Measurements from ENCODE around the gene MAMSTR.

The MAMSTR gene

GRCh38 chr19:48671446-48671995 is 48.0 kb downstream of the MAMSTR start:
- ChIA-PET CTCF (interaction anchor here (0.6 kb wide), 1 partner anchor 112 kb away, joined by 3 read pairs; no protein-coding TSS in a partner anchor), POLR2A (no interaction called here)
- TF ChIP-seq FOXM1 (IDR thresholded peaks at IDR 0.05; ENCODE audit: borderline replicate concordance) = no peak
- no peak for TF ChIP-seq HDGF (IDR thresholded peaks at IDR 0.05; ENCODE audit: borderline replicate concordance)
- no peak for TF ChIP-seq ZNF384 (IDR thresholded peaks at IDR 0.05)
- TF ChIP-seq, protein P1, sequence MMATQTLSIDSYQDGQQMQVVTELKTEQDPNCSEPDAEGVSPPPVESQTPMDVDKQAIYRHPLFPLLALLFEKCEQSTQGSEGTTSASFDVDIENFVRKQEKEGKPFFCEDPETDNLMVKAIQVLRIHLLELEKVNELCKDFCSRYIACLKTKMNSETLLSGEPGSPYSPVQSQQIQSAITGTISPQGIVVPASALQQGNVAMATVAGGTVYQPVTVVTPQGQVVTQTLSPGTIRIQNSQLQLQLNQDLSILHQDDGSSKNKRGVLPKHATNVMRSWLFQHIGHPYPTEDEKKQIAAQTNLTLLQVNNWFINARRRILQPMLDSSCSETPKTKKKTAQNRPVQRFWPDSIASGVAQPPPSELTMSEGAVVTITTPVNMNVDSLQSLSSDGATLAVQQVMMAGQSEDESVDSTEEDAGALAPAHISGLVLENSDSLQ (IDR thresholded peaks at IDR 0.05) = no peak
- no peak for DNase-seq (ENCODE audit: extremely low spot score)

GRCh38 chr19:48670699-48671445 is 48.7 kb downstream of the MAMSTR start:
- POLR2A ChIA-PET = no interaction called here
- CTCF ChIA-PET = interaction anchor here (0.6 kb wide), 1 partner anchor 113 kb away, joined by 3 read pairs; no protein-coding TSS in a partner anchor
- no peak for TF ChIP-seq ELF4 (IDR thresholded peaks at IDR 0.05)
- TF ChIP-seq CTBP1 (IDR thresholded peaks at IDR 0.05; ENCODE audit: borderline replicate concordance) = no peak
- no peak for TF ChIP-seq L3MBTL2 (conservative IDR thresholded peaks at IDR 0.05)
- no peak for TF ChIP-seq NFRKB (IDR thresholded peaks at IDR 0.05)
- no peak for TF ChIP-seq FOXM1 (IDR thresholded peaks at IDR 0.05; ENCODE audit: borderline replicate concordance)
- TF ChIP-seq TARDBP (IDR thresholded peaks at IDR 0.05) = no peak
- TF ChIP-seq FOXK2 (IDR thresholded peaks at IDR 0.05) = no peak
- TF ChIP-seq HDGF (IDR thresholded peaks at IDR 0.05; ENCODE audit: borderline replicate concordance) = no peak
- TF ChIP-seq SUZ12 (IDR thresholded peaks at IDR 0.05) = no peak
- TF ChIP-seq LEF1 (IDR thresholded peaks at IDR 0.05; ENCODE audit: borderline replicate concordance) = no peak
- TF ChIP-seq SP1 (IDR thresholded peaks at IDR 0.05) = no peak
- TF ChIP-seq, protein P1 (IDR thresholded peaks at IDR 0.05) = no peak
- no peak for TF ChIP-seq FOXA1 (IDR thresholded peaks at IDR 0.05)
- TF ChIP-seq BHLHE40 (IDR thresholded peaks at IDR 0.05; ENCODE audit: borderline replicate concordance) = no peak
- TF ChIP-seq ARNT (IDR thresholded peaks at IDR 0.05) = no peak
- DNase-seq (ENCODE audit: extremely low spot score) = no peak

DNA sequence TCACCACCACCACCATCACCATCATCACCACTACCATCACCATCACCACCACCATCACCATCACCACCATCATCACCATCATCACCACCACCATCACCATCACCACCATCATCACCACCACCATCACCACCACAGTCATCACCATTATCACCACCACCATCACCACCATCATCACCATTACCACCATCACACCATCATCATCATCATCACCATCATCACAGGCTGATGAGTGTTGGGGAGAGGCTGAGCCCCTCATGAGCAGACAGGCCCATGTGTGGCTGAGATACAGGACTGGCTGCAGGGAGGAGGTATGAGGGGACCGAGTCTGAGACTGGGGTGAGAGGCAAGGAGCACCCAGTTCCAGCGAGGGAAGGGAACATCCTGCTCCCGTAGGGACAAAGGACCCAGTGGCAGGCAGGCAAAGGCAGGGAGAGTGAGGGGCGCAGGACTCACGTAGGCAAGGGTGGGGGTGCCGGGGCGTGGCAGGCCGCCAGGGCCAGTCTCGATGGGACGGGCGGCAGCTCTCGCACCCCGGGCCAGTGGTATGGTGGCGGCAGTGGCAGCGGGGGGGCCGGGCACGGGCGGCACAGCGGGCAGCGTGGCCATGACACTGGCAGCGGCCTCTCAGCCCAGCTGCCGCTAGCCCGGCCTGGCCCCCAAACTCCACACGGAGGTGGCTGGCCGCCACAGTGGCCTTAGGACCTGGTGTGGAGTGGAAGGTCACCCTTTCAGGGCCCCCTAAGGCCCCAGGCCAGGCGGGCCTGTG is 49.4 kb downstream of the MAMSTR start:
- ChIA-PET CTCF (no interaction called here), POLR2A (no interaction called here)
- DNase-seq (ENCODE audit: extremely low spot score) = no peak
- TF ChIP-seq SP1 (IDR thresholded peaks at IDR 0.05) = no peak

GRCh38 chr19:48668761-48669160 is 50.8 kb downstream of the MAMSTR start:
- no peak for DNase-seq (ENCODE audit: extremely low spot score)
- POLR2A ChIA-PET = no interaction called here
- CTCF ChIA-PET = no interaction called here
- TF ChIP-seq NFRKB (IDR thresholded peaks at IDR 0.05) = no peak
- TF ChIP-seq FOXK2 (IDR thresholded peaks at IDR 0.05) = no peak
- no peak for TF ChIP-seq FOXM1 (IDR thresholded peaks at IDR 0.05; ENCODE audit: borderline replicate concordance)
- TF ChIP-seq TARDBP (IDR thresholded peaks at IDR 0.05) = no peak
- TF ChIP-seq ELF4 (IDR thresholded peaks at IDR 0.05) = no peak
- TF ChIP-seq LEF1 (IDR thresholded peaks at IDR 0.05; ENCODE audit: borderline replicate concordance) = no peak
- TF ChIP-seq ARNT (IDR thresholded peaks at IDR 0.05) = no peak
- TF ChIP-seq SUZ12 (IDR thresholded peaks at IDR 0.05) = no peak
- TF ChIP-seq L3MBTL2 (conservative IDR thresholded peaks at IDR 0.05) = no peak
- TF ChIP-seq FOXA1 (IDR thresholded peaks at IDR 0.05) = no peak
- TF ChIP-seq ZNF384 (IDR thresholded peaks at IDR 0.05) = no peak
- no peak for TF ChIP-seq CTBP1 (IDR thresholded peaks at IDR 0.05; ENCODE audit: borderline replicate concordance)

- POLR2A ChIA-PET = no interaction called here
- CTCF ChIA-PET = no interaction called here
- DNase-seq (ENCODE audit: extremely low spot score) = no peak
- TF ChIP-seq CTBP1 (IDR thresholded peaks at IDR 0.05; ENCODE audit: borderline replicate concordance) (no peak), FOXK2 (IDR thresholded peaks at IDR 0.05) (no peak), TARDBP (IDR thresholded peaks at IDR 0.05) (no peak), FOXA1 (IDR thresholded peaks at IDR 0.05) (no peak), ELF4 (IDR thresholded peaks at IDR 0.05) (no peak), ARNT (IDR thresholded peaks at IDR 0.05) (no peak), ZNF384 (IDR thresholded peaks at IDR 0.05) (no peak), SUZ12 (IDR thresholded peaks at IDR 0.05) (no peak), NFRKB (IDR thresholded peaks at IDR 0.05) (no peak), LEF1 (IDR thresholded peaks at IDR 0.05; ENCODE audit: borderline replicate concordance) (no peak), HDGF (IDR thresholded peaks at IDR 0.05; ENCODE audit: borderline replicate concordance) (no peak), FOXM1 (IDR thresholded peaks at IDR 0.05; ENCODE audit: borderline replicate concordance) (no peak), BHLHE40 (IDR thresholded peaks at IDR 0.05; ENCODE audit: borderline replicate concordance) (no peak), L3MBTL2 (conservative IDR thresholded peaks at IDR 0.05) (no peak), SP1 (IDR thresholded peaks at IDR 0.05) (no peak)
- TF ChIP-seq, protein P1 (IDR thresholded peaks at IDR 0.05) = no peak
Measured at GRCh38 chr19:48668332-48668731, 51.2 kb downstream of the MAMSTR start.

DNA sequence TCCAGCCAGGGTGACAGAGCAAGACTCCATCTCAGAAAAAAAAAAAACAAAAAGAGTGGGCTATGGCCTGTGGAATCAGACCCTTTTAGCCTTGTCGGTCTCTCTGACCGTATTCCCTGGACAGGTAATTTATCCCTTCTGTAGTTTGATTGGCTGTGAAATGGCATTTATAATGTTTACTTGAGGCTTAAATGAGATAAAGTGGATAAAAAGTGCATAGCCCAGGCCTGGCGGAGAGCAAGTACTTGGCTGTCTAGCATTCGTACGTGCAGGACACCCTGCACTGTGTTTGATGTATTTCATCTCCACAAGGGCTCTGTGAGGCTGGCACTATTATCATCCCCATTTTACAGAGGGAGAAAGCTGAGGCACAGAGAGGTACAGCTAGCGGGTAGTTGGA is 53.7 kb downstream of the MAMSTR start:
- POLR2A ChIA-PET = interaction anchor here (0.9 kb wide), 1 partner anchor 20 kb away, joined by 4 read pairs; the partner anchor contains the start of gene CA11
- TF ChIP-seq ARNT (IDR thresholded peaks at IDR 0.05) (no peak), SUZ12 (IDR thresholded peaks at IDR 0.05) (no peak), SP1 (IDR thresholded peaks at IDR 0.05) (no peak), FOXK2 (IDR thresholded peaks at IDR 0.05) (no peak), TARDBP (IDR thresholded peaks at IDR 0.05) (no peak), FOXM1 (IDR thresholded peaks at IDR 0.05; ENCODE audit: borderline replicate concordance) (no peak), FOXA1 (IDR thresholded peaks at IDR 0.05) (no peak), ELF4 (IDR thresholded peaks at IDR 0.05) (no peak)
- TF ChIP-seq, protein P1 (IDR thresholded peaks at IDR 0.05) = no peak
- CTCF ChIA-PET = no interaction called here
- no peak for DNase-seq (ENCODE audit: extremely low spot score)

All from HEK293T (cell line).